Esophagus (tissue), 2 donors: Measurements from ENCODE around the gene DDN. TPM values are rescaled to one million over a fixed set of nuclear protein-coding genes. Genes with fewer than 3 reads are reported as not detected.
A peak's percentile ranks its signal among the peaks of the same experiment; 100 is the strongest.

Experiments used
- H3K27ac ChIP-seq, 2 donors: one replicate each; pipeline ENCODE4 v1.5.1; 2013; ENCODE audit warnings: low read depth in 2 of 2, mild to moderate bottlenecking in 2 of 2, inconsistent platforms in 1 of 2, low read length in 1 of 2, moderate library complexity in 1 of 2
- H3K27me3 ChIP-seq, 2 donors: one replicate each; pipeline ENCODE4 v1.6.1; 2013; ENCODE audit warnings: low read length in 2 of 2, control low read depth in 1 of 2, mild to moderate bottlenecking in 1 of 2; ENCODE audit not compliant: insufficient read depth in 2 of 2, control insufficient read depth in 1 of 2
- H3K36me3 ChIP-seq, 2 donors: one replicate each; pipeline ENCODE4 v1.6.1; 2013; ENCODE audit warnings: low read length in 1 of 2; ENCODE audit not compliant: control insufficient read depth in 2 of 2, insufficient read depth in 2 of 2
- H3K4me1 ChIP-seq, 2 donors: one replicate each; pipeline ENCODE4 v1.6.1; 2013; ENCODE audit warnings: low read length in 1 of 2; ENCODE audit not compliant: control insufficient read depth in 2 of 2, insufficient read depth in 2 of 2
- H3K4me3 ChIP-seq, 2 donors: one replicate each; pipeline ENCODE4 v1.5.1; 2013; ENCODE audit warnings: low read length in 2 of 2, mild to moderate bottlenecking in 2 of 2, low read depth in 1 of 2, moderate library complexity in 1 of 2
- H3K9me3 ChIP-seq, 2 donors: one replicate each; pipeline ENCODE4 v1.6.1; 2013; ENCODE audit warnings: mild to moderate bottlenecking in 2 of 2, low read depth in 1 of 2, low read length in 1 of 2, moderate library complexity in 1 of 2; ENCODE audit not compliant: control insufficient read depth in 2 of 2, insufficient read depth in 1 of 2
- WGBS, 2 donors: extraction: QIAGEN DNeasy Blood & Tissue Kit; methylation state at CpG; one replicate each; pipeline ENCODE4 v1.1.7; 2013; 5-methylcytosine and 5-hydroxymethylcytosine counted together
- polyA plus RNA-seq, 2 donors: library from polyadenylated mRNA; stranded (reverse); fragments of 200-250 nt; gene quantifications; one replicate each; pipeline ENCODE4 v1.2.3, GENCODE V29; 2013
- donor health status: healthy with polysubstance abuse.
- donor health status: Bipolar disorder and iron deficiency.

DDN gene
- polyA plus RNA-seq, 2 donors, result 0.12 to 0.29 TPM

DNA sequence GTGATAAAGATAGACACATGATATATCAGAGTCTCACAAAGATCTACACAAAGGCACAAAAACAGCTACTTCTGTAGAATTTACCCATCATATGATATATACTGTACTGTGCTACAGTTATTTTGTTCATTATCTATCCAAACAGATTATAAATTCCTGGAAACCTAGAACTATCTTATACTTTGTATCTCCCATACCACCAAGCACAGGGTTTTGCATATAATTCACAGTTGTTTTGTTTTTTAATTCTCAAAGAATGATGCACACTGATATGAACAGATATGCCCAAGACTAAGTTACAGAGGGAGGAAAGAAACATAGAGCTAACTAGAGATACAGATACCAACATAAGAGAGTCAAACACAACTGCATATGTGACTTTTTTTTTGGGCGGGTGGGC lies 16.0 kb upstream of the DDN start:
- peaks cover 2 to 3% of the 10 kb centered on the region in 2 donors for H3K4me1 ChIP-seq
- no peaks in the 10 kb centered on the region for H3K27me3 ChIP-seq
- 89 to 96% methylated on average over 1 of the region's 1 CpG for WGBS, 2 donors
- H3K36me3 ChIP-seq, result no peaks in the 10 kb centered on the region
- H3K27ac ChIP-seq, result no peak overlapping the region
- H3K9me3 ChIP-seq, result no peaks in the 10 kb centered on the region
- H3K4me3 ChIP-seq, result no peak overlapping the region

- Histone ChIP-seq H3K9me3 (no peaks in the 10 kb centered on the region), H3K4me1 (peaks cover 2 to 3% of the 10 kb centered on the region in 2 donors), H3K27me3 (no peaks in the 10 kb centered on the region), H3K27ac (no peak overlapping the region), H3K36me3 (no peaks in the 10 kb centered on the region), H3K4me3 (no peak overlapping the region)
- whole genome bisulfite sequencing, 2 donors, result 66 to 67% methylated on average over 1 of the region's 1 CpG
These were observed 15.4 kb upstream of the DDN start for GRCh38 chr12:49014547-49014946.

- no peaks in the 10 kb centered on the region for H3K9me3 ChIP-seq
- WGBS, 2 donors, result 88 to 92% methylated on average over 3 of the region's 3 CpGs
- no peak overlapping the region for H3K4me3 ChIP-seq
- no peaks in the 10 kb centered on the region for H3K36me3 ChIP-seq
- H3K4me1 ChIP-seq, result peaks cover 2 to 3% of the 10 kb centered on the region in 2 donors
- no peaks in the 10 kb centered on the region for H3K27me3 ChIP-seq
- H3K27ac ChIP-seq, result no peak overlapping the region
These were observed 14.3 kb upstream of the DDN start for GRCh38 chr12:49013428-49013827.

DNA sequence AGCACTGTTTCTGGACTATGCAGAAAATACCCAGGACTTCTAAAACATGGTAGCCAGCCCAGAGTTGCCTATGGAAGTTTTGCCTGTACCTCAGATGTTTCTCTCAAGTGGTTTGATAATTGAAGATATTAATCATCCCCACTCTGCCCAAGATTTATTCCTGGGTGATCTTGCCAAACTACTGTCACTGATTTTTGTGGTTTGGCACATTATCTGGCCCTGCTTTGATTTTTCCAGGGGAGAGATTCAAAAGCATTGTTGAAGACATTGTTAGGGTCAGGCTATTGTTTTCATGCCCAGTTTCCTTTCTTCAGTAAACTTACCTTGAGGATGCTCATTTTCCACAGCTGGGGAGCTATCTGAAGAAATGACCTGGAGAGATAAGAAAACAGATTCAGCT lies 13.6 kb upstream of the DDN start:
- Histone ChIP-seq H3K4me3 (no peak overlapping the region), H3K36me3 (no peaks in the 10 kb centered on the region), H3K27me3 (no peaks in the 10 kb centered on the region), H3K27ac (no peak overlapping the region), H3K4me1 (peaks cover 0 to 2% of the 10 kb centered on the region in 2 donors), H3K9me3 (no peaks in the 10 kb centered on the region)

GRCh38 chr12:49010092-49010668 lies 11.0 kb upstream of the DDN start:
- Histone ChIP-seq H3K9me3 (no peaks in the 10 kb centered on the region), H3K36me3 (peaks cover 0 to 4% of the 10 kb centered on the region in 2 donors), H3K27me3 (no peaks in the 10 kb centered on the region), H3K27ac (no peak overlapping the region), H3K4me1 (no peaks in the 10 kb centered on the region), H3K4me3 (no peak overlapping the region)
- whole genome bisulfite sequencing, 2 donors, result 83 to 92% methylated on average over 3 of the region's 3 CpGs

GRCh38 chr12:49008943-49009342 lies 9.8 kb upstream of the DDN start:
- no peaks in the 10 kb centered on the region for H3K27me3 ChIP-seq
- H3K4me1 ChIP-seq, result no peaks in the 10 kb centered on the region
- no peaks in the 10 kb centered on the region for H3K9me3 ChIP-seq
- peaks cover 0 to 14% of the 10 kb centered on the region in 2 donors for H3K36me3 ChIP-seq
- WGBS, 2 donors, result 83 to 95% methylated on average over 1 of the region's 1 CpG
- H3K27ac ChIP-seq, result no peak overlapping the region
- H3K4me3 ChIP-seq, result no peak overlapping the region

DNA sequence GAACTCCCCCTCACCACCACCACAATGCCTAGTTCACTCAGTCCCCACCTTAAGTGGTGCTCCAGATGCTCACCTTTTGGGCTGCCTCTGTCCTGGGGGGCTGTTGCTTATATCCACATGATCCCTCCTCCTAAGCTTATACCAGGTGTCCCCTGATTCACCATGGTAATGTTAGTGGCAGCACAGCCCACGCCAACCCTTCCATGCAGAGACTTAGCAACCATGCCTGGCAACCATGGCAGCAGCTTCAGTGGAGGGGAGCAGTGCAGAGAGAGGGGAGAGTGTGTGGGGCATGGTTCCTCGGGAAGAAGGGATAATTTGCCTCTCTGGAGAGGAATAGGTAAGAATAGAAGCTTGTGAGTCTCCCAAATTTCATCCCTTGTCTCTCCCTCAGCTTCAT lies 1.2 kb upstream of the DDN start:
- Histone ChIP-seq H3K36me3 (peaks cover 8 to 30% of the 10 kb centered on the region in 2 donors), H3K9me3 (no peaks in the 10 kb centered on the region), H3K27me3 (peaks cover 0 to 4% of the 10 kb centered on the region in 2 donors), H3K27ac (no peak overlapping the region), H3K4me1 (peaks cover 11 to 24% of the 10 kb centered on the region in 2 donors), H3K4me3 (no peak overlapping the region)
- 77 to 82% methylated on average over 2 of the region's 2 CpGs for WGBS, 2 donors

DNA sequence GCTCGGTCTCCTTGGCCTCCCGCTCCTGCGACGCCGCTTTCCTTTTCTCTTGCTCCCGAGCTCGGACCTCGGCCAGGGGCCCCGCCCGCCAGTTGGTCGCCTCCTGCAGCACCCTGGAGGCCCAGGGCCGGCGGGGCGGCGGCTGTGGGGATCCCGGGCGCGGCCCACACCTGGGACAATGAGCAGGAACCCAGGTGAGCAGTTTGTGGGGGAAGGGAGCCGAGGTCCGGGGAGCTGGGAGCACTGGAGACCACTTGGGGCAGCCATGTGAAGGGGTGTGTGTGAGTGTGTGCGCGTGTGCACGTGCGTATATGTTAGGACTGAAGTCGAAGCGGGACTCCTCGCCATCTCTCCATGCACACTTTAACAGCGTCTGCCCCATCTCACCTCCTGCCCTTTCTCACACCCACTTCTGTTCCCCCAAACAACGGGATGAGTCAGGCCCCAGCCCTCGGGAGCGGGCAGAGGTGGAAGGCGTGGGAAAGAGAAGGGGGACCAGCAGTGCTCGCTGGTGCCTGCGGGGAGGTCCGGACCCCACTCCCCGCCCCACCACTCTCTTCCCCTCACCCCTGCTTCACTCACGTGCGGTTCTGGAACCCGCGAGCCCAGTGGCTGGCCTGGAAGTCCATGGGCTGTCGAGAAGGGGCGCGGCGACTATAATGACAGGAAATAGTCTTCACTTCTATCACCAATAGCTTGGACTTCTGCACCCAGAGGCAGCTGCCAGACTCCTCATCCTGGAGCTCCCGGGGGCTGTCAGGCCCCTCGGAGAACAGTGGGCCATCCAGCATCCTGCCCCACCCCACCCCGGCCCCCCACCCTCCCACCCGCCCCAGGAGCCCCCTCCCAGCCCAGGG lies 450 bp downstream of the DDN start:
- Histone ChIP-seq H3K27me3 (peaks cover 0 to 7% of the 10 kb centered on the region in 2 donors), H3K36me3 (peaks cover 8 to 19% of the 10 kb centered on the region in 2 donors), H3K4me1 (peaks cover 11 to 24% of the 10 kb centered on the region in 2 donors), H3K27ac (no peak overlapping the region), H3K9me3 (no peaks in the 10 kb centered on the region), H3K4me3 (peak overlapping the region; percentile 28 to 45)
- WGBS, 2 donors, result 0 to 1% methylated on average over 31 to 48 of the region's 48 CpGs

DNA sequence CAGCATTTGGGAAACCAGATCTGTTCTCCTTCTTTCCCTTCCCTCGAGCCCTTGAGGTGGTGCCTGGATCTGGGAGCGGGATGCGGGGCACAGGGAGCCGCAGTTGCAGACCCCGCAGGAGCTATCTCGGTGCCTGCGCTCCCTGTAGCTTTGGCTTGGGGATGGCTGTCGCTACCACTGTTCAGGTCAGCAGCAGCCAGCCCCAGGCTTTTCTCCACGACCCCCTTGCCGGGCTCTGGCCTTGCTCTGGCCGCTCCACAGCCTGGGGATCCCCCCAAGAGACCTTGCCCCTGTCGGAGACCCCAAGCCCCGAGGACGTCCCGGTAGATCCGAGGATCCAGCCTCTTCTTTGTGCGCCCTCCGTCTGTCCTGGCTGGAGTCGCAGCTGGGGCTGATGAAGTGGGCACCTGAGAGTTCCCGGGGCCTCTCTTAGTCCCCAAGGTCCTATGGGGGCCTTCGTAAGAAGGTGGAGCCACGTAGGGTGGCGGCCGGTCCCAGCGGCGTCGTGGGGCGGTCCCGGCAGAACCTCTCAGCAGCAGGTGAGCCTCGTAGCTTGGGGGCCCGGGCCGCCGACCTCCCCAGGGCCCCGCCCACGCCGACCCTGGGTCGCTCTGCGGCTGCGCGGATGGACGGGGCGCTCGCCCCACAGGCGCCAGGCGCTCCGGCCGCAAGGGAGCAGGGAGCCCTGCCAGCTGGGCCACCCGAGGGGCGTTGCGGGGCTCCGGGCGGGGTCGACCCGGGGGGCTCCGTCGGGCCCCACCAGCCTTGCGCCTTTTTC lies 1.3 kb downstream of the DDN start:
- Histone ChIP-seq H3K36me3 (peaks cover 6 to 13% of the 10 kb centered on the region in 2 donors), H3K27me3 (peaks cover 0 to 7% of the 10 kb centered on the region in 2 donors)

More for the DNA sequence above, 1.3 kb downstream of the DDN start:
- H3K9me3 ChIP-seq, result no peaks in the 10 kb centered on the region
- H3K27ac ChIP-seq, result no peak overlapping the region
- H3K4me3 ChIP-seq, result peak overlapping the region; percentile 28 to 45
- H3K4me1 ChIP-seq, result peaks cover 11 to 24% of the 10 kb centered on the region in 2 donors
- whole genome bisulfite sequencing, 2 donors, result 4% methylated on average over 50 to 57 of the region's 57 CpGs
